Measurements from ENCODE around the gene INIP. TPM values are rescaled to one million over a fixed set of nuclear protein-coding genes. Genes with fewer than 3 reads are reported as not detected.
A peak's percentile ranks its signal among the peaks of the same experiment; 100 is the strongest.

The INIP gene
- total RNA-seq, 1 donor from 2014 or later: 20.5 TPM

GRCh38 chr9:112670991-112671625, 46.8 kb downstream of the INIP start:
- DNase-seq: no peak

- no peak for DNase-seq
These were observed 48.6 kb downstream of the INIP start for GRCh38 chr9:112669326-112669725.

- DNase-seq: peak; percentile 6
These were observed 52.6 kb downstream of the INIP start for GRCh38 chr9:112665347-112665746.

GRCh38 chr9:112664531-112664930, 53.4 kb downstream of the INIP start:
- no peak for DNase-seq

GRCh38 chr9:112663681-112664080, 54.2 kb downstream of the INIP start:
- DNase-seq: no peak

GRCh38 chr9:112659906-112660305, 58.0 kb downstream of the INIP start:
- DNase-seq: no peak

GRCh38 chr9:112655668-112656067, 62.2 kb downstream of the INIP start:
- DNase-seq: no peak

- DNase-seq: no peak
These were observed 63.6 kb downstream of the INIP start for GRCh38 chr9:112654282-112654681.

GRCh38 chr9:112648624-112649023, 69.3 kb downstream of the INIP start:
- no peak for DNase-seq

- DNase-seq: no peak
These were observed 70.3 kb downstream of the INIP start for GRCh38 chr9:112647596-112647995.

- no peak for DNase-seq
These were observed 75.8 kb downstream of the INIP start for GRCh38 chr9:112642126-112642525.

- DNase-seq: no peak
These were observed 77.6 kb downstream of the INIP start for GRCh38 chr9:112640311-112640710.

Other genes with a start within 250 kb of the INIP start
- gene KIAA1958, start 231.3 kb downstream of the INIP start, total RNA-seq: 5.8 TPM
- 20.8 TPM for gene SNX30, start 32.6 kb upstream of the INIP start, total RNA-seq
- not detected for gene SLC46A2, start 172.8 kb upstream of the INIP start, total RNA-seq